HG03066 (cell line): ENCODE results near the gene APC2.
"Not testable (repeated sequence)": the region's sequence is repeated elsewhere in the genome, so short reads cannot be mapped to it uniquely, and the experiment has no call there.

Experiments used
- ATAC-seq: cut with Tn5 transposase; IDR thresholded peaks from one replicate; pipeline ENCODE4 v1.9.1; 2021; ENCODE audit warnings: low read depth; ENCODE audit not compliant: unreplicated experiment

APC2 gene

GRCh38 chr19:1427221-1427920, 22.6 kb upstream of the APC2 start:
- no peak for ATAC-seq

DNA sequence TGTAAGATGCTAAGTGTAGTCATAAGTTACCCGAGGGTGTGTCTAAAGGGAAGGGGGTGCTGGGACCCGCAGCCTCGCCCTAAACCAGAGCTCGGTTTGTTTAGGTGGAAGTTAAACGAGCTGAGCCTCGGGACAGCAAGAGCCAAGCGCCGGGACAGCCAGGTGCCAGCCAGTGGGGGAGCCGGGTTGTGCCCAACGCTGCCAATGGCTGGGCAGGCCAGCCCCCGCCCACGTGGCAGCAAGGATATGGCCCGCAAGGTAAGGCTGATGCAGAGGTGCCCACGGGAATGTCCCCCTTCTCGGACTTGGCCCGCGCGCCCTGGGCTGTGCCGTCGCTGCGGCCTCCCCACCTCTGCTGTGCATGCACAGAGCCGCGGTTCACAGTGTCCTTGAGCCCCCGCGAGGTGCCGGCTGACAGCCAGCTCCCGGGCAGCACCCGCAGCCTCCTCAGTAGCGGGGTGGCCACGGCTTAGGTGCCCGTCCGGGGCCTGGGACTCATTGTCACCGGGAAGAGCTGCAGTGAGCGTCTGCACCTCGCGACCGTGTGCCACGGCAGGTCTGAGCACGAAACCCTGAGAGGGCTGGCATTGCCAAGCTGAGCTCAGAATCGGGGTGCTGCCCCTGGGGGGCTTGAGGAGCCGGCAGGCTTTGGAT, 21.1 kb upstream of the APC2 start:
- ATAC-seq, result no peak

- no peak for ATAC-seq
Observed at GRCh38 chr19:1429750-1430149, 20.2 kb upstream of the APC2 start.

DNA sequence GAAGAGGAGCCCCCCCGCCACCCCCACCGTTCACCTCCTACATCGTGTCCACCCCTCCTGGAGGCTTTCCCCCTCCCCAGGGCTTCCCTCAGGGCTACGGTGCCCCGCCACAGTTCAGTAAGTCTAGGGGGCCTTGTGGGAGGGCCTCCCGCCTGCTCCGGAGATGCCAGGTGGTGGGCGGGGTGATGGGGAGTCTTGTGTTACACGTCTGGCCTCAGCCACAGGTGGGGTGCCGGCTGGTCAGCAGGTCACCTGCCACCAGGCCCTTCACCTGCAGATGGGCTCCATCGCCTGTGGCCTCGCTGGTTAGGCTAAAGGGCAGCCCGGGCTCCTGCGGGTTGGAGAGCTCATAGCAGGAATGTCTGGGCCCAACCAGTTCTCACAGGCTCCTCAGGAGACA, 19.7 kb upstream of the APC2 start:
- no peak for ATAC-seq

DNA sequence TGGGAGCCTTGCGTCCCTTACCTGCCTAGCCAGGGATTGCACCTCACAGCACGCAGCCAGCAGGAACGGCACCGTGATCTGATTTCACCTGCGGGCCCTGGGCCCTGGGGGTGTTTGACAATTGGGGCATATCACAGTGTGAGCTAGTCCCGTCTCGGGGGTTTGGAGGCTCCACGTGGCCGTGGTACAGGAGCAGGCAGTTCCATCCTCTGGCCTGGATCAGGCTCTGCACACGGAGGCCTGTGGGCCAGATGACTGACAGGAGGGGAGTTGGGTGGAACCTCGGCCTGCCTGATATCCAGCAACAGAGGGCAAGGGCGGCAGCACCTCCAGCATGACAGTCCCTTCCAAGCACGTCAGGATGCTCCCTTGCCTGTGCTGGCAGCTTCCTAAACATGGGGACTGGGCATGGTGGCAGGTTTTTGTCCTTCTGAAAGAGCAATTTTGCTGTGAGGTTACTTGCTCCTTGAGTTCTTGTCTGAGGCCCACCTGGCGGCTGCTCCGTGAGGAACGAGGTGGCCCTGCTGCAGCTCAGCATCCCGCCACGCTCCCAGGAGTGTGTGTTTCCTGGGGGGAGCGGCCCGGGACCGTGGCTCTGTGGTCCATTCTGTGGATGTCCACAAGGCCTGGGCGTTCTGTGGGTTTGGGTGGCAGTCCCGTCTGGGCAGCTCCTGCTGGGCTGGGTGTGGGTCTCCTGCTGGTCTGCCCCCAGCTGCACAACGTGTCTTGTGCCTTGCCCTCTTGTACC, 18.0 kb upstream of the APC2 start:
- ATAC-seq, result no peak

DNA sequence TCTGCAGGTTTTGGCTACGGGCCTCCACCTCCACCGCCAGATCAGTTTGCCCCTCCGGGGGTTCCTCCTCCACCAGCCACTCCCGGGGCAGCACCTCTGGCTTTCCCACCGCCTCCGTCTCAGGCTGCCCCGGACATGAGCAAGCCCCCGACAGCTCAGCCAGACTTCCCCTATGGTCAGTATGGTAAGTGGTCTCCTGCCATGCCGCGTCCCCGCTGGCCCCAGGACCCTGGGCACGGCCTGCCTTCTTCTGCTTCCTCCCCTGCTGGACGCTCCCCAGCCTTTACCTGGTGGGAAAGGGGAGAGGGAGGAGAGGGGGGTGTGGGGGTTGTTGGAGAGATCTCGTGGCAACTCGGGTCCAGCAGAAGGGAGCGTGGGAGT, 17.4 kb upstream of the APC2 start:
- no peak for ATAC-seq

DNA sequence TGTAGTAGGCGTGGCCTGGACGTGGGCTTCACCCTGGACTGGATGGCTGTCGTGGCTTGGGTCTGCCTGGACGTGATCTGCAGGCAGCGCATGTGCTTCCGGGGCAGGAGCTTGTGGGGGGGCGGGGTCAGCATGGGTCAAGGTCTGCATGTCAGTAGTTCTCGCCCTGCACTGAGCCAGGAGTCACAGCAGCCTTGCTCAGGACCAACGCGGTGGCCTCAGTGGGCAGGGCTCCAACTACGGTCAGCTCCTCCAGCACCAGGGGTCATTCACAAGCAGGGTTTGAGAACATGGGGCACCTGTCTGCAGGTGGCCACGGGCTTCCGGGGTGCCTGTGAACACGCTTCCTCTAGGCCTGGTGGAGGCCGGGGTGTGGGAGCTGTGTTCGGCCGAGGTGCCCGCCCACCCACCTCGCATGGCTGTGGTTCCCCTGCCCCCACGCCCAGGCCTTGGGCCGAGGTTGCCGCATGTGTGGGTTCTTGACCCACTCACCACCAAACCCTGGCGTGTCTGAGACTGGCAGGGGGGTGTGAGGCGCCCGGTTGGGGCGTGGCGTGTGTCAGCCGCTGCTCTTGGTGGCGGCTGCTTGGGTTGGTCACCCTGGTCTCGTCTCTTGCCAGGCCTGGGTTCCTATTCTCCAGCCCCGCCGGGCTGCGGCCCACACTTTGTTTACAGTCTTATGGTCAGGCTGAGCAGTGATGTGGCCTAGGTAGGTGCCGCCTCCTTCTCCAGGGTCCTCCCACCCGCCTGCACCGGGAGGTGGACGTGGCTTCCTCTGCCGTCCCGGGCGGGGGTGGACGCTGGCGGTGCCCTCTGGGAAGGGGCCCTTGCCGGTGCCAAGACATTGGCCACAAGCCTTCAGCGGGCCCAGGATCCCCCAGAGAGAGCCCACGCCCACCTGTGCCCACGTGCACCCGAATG, 16.5 kb upstream of the APC2 start:
- ATAC-seq, result no peak

- no peak for ATAC-seq
Observed at GRCh38 chr19:1434040-1434366, 15.9 kb upstream of the APC2 start.

DNA sequence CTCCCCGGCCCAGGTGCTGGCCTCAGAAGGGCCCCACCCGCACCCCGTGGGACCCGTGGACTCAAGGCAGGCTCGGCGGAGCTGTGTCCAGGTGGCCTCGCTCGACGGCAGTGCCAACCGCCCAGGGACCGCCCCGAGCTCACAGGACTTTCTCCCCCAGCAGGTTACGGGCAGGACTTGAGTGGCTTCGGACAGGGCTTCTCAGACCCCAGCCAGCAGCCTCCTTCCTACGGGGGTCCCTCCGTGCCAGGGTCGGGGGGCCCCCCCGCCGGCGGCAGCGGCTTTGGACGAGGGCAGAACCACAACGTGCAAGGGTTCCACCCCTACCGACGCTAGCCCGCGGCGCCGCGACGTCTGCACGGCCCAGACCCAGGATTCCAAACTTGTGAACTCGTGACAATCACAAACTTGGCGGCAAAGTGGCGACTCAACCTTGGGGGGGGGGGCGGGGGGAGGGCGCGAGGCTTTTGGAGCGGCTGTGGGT, 15.3 kb upstream of the APC2 start:
- no peak for ATAC-seq

GRCh38 chr19:1435378-1435989, 14.4 kb upstream of the APC2 start:
- no peak for ATAC-seq

GRCh38 chr19:1437609-1438008, 12.3 kb upstream of the APC2 start:
- ATAC-seq, result no peak

GRCh38 chr19:1438035-1438932, 11.6 kb upstream of the APC2 start, which contains the start of gene RPS15:
Gene RPS15 (plus strand): TSS chr19:1438396. CDS start chr19:1438426, 30 bp downstream.
- ATAC-seq, result peak; percentile 75

DNA sequence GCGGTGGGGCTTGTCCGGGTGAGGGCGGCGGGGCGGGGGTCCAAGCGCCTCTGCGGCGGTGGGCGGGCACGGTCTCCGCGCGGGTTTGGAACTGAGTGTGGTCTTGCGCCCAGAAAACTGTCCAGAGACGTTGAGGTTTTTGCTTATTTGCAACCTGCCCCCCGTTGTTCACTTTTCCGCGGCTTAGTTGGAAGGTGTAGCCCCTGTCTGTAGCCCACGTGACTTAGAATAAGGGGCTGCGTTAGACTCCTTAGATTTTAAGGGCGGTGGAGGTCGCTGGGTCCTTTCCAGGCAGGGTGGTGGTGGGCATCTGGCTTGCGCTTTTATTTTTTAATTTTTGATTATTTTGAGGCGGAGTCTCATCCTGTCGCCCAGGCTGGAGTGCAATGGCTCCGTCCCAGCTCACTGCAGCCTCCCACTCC, 11.0 kb upstream of the APC2 start:
- no peak for ATAC-seq

DNA sequence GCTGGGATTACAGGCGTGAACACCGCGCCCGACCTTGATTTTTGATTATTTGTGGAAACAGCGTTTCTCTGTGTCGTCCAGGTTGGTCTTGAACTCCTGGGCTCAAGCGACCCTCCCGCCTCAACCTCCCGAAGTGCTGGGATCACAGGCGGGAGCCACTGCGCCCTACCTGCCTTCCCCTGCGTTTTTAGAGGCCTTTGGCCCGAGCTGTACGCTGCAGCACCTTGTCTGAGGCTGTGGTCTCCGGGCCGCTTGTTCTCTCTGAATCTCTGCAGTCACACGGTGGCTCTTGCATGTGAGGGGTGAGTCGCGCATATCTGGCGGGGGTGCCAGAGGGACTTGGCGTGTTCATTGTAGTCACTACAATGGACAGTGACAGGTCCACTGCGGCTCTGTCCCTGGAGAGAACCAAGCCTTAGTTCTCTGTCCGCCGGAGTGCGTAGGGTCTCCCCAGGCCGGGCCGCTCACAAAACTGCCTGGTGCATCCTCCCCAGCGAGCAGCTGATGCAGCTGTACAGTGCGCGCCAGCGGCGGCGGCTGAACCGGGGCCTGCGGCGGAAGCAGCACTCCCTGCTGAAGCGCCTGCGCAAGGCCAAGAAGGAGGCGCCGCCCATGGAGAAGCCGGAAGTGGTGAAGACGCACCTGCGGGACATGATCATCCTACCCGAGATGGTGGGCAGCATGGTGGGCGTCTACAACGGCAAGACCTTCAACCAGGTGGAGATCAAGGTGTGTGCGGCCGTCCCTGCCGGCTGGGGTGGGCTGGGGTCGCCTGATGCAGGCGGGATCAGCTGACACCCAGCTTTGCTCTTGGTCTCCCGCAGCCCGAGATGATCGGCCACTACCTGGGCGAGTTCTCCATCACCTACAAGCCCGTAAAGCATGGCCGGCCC, 10.2 kb upstream of the APC2 start:
- not testable (repeated sequence) for ATAC-seq

DNA sequence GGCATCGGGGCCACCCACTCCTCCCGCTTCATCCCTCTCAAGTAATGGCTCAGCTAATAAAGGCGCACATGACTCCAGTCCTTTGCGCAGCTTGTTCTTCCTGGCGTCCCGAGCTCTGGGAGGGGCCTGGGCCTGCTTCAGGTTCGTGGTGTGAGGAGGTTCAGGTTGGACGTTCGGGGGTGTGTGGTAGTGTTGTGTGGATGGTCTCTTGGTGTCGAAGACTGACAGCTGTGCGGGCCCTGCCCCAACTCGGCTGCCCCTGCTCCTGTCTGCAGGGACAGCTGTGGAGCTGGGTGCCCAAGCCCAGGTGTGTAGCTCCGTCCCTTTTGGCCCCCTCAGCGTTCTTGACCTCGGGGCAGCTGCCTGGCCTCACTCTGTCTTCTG, 9.5 kb upstream of the APC2 start:
- no peak for ATAC-seq

GRCh38 chr19:1441022-1441426, 8.9 kb upstream of the APC2 start:
- no peak for ATAC-seq

DNA sequence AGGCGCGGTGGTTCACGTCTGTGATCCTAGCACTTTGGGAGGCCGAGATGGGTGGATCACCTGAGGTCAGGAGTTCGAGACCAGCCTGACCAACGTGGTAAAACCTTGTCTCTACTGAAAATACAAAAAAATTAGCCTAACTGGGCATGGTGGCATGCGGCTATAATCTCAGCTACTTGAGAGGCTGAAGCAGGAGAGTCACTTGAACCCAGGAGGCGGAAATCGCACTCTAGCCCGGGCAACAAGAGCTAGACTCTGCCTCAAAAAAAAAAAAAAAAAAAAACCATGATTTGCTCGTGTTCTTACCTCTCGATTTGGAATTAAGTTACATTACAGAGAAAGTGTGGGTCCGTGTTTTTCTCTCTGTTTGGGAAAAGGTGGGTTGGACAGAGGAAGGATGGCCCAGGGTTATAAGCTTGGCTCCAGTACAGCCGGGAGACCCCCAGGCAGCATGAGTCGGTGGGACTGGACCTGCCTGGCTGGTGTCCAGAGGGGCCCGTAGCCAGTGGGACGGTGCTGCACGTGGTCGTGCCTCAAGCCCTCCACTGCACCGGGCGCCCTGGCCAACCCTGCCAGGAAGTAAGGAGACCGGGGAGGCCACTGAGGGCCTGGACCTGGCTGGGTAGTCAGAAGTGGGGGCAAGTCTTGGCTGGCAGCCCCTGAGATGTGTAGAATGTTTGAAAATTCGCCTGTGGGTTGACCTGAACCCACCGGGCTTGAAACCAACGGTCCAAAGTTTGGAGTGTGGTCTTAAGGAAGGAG, 8.1 kb upstream of the APC2 start:
- no peak for ATAC-seq
